ENCODE data around the gene FBXO21.

- no peak for TF ChIP-seq POLR2A (IDR thresholded peaks at IDR 0.05)
- TF ChIP-seq, protein P1, sequence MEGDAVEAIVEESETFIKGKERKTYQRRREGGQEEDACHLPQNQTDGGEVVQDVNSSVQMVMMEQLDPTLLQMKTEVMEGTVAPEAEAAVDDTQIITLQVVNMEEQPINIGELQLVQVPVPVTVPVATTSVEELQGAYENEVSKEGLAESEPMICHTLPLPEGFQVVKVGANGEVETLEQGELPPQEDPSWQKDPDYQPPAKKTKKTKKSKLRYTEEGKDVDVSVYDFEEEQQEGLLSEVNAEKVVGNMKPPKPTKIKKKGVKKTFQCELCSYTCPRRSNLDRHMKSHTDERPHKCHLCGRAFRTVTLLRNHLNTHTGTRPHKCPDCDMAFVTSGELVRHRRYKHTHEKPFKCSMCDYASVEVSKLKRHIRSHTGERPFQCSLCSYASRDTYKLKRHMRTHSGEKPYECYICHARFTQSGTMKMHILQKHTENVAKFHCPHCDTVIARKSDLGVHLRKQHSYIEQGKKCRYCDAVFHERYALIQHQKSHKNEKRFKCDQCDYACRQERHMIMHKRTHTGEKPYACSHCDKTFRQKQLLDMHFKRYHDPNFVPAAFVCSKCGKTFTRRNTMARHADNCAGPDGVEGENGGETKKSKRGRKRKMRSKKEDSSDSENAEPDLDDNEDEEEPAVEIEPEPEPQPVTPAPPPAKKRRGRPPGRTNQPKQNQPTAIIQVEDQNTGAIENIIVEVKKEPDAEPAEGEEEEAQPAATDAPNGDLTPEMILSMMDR (IDR thresholded peaks at IDR 0.05) = no peak
- TF ChIP-seq POLR2AphosphoS5 (IDR thresholded peaks at IDR 0.05) = no peak
- no peak for TF ChIP-seq EP300 (IDR thresholded peaks at IDR 0.05)
Observed at GRCh38 chr12:117158096-117158495, 32.2 kb downstream of the FBXO21 start.
